SK-N-SH (cell line): ENCODE measurements around the gene TMEM267. TPM values are rescaled to one million over a fixed set of nuclear protein-coding genes. Genes with fewer than 3 reads are reported as not detected.

ENCODE experiments used
- CTCF ChIA-PET: fragments of 300-600, 350-600 bp; formaldehyde crosslinking; extraction: SDS; loops from one replicate; lab custom pipeline; 2021; lab: Yijun Ruan, JAX
- POLR2A ChIA-PET: fragments of 350-600 bp; sonication (Branson Sonifier 250); formaldehyde crosslinking; extraction: SDS; loops from one replicate; lab custom pipeline; 2020; ENCODE audit warnings: antibody characterized with exemption, inconsistent platforms; lab: Yijun Ruan, JAX
- DNase-seq: peaks from one replicate; pipeline ENCODE4 v3.0.0; 2012
- H2AFZ ChIP-seq: fragments of 200-600 bp; sonication (generic); 2 replicates; pipeline ENCODE4 v1.8.1; 2016; ENCODE audit warnings: antibody characterized with exemption, mild to moderate bottlenecking, low read depth
- H3F3A ChIP-seq: fragments of 200-600 bp; sonication (generic); replicated peaks from 2 replicates; pipeline ENCODE3; 2016; ENCODE audit warnings: antibody characterized with exemption, mild to moderate bottlenecking; ENCODE audit not compliant: insufficient read depth
- H3K27ac ChIP-seq, 2 experiments: fragments of 200-500 bp in 1 of 2; fragments of 200-600 bp in 1 of 2; sonication (Bioruptor generic) in 1 of 2; sonication (generic), shearing (Covaris generic) in 1 of 2; 2 replicates each; pipeline versions ENCODE4 v1.5.1 to v1.6.1; 2014 to 2016; ENCODE audit warnings: low read depth in 2 of 2, inconsistent platforms in 1 of 2, low read length in 1 of 2, mild to moderate bottlenecking in 1 of 2, mixed read lengths in 1 of 2
- H3K27me3 ChIP-seq: fragments of 200-600 bp; sonication (generic), shearing (Covaris generic); 2 replicates; pipeline ENCODE4 v1.6.1; 2016; ENCODE audit warnings: mixed run types; ENCODE audit not compliant: insufficient read depth
- H3K36me3 ChIP-seq, 2 experiments: fragments of 200-500 bp in 1 of 2; fragments of 200-600 bp in 1 of 2; sonication (Bioruptor generic) in 1 of 2; sonication (generic) in 1 of 2; replicated peaks in 1 of 2; 2 replicates each; pipeline versions ENCODE3 to v1.5.1; 2014 to 2016; ENCODE audit warnings: low read length in 1 of 2, mild to moderate bottlenecking in 1 of 2; ENCODE audit not compliant: insufficient read depth in 2 of 2, control insufficient read depth in 1 of 2
- H3K4me1 ChIP-seq, 2 experiments: fragments of 200-500 bp in 1 of 2; fragments of 200-600 bp in 1 of 2; sonication (Bioruptor generic) in 1 of 2; sonication (generic), shearing (Covaris generic) in 1 of 2; 2 replicates each; pipeline versions ENCODE4 v1.5.1 to v1.6.1; 2014 to 2016; ENCODE audit warnings: low read depth in 1 of 2, low read length in 1 of 2, mixed run types in 1 of 2; ENCODE audit not compliant: insufficient read depth in 2 of 2, control insufficient read depth in 1 of 2
- H3K4me2 ChIP-seq: fragments of 200-600 bp; sonication (generic), shearing (Covaris generic); 2 replicates; pipeline ENCODE4 v1.6.1; 2017; ENCODE audit warnings: mixed run types
- H3K4me3 ChIP-seq, 2 experiments: fragments of 200-500 bp in 1 of 2; fragments of 200-600 bp in 1 of 2; sonication (Bioruptor generic) in 1 of 2; sonication (generic), shearing (Covaris generic) in 1 of 2; 2 replicates each; pipeline versions ENCODE4 v1.5.1 to v1.8.1; 2014 to 2016; ENCODE audit warnings: low read depth in 2 of 2, inconsistent platforms in 1 of 2, low read length in 1 of 2, mild to moderate bottlenecking in 1 of 2, mixed read lengths in 1 of 2, moderate library complexity in 1 of 2
- H3K79me2 ChIP-seq: fragments of 200-600 bp; sonication (generic); 2 replicates; pipeline ENCODE4 v1.8.1; 2017; ENCODE audit warnings: mild to moderate bottlenecking; ENCODE audit not compliant: insufficient read depth
- H3K9ac ChIP-seq: fragments of 200-600 bp; sonication (generic); 2 replicates; pipeline ENCODE4 v1.6.1; 2017; ENCODE audit warnings: mixed run types
- H3K9me2 ChIP-seq: fragments of 200-600 bp; sonication (generic); 2 replicates; pipeline ENCODE4 v1.6.1; 2017; ENCODE audit warnings: mixed run types
- H3K9me3 ChIP-seq: fragments of 200-600 bp; sonication (generic); 2 replicates; pipeline ENCODE4 v1.6.1; 2017; ENCODE audit warnings: mixed run types, mild to moderate bottlenecking, moderate library complexity
- H4K20me1 ChIP-seq: fragments of 200-600 bp; sonication (generic); 2 replicates; pipeline ENCODE4 v1.6.1; 2017; ENCODE audit warnings: mild to moderate bottlenecking, mixed run types; ENCODE audit not compliant: insufficient read depth
- CHD2 ChIP-seq: fragments of 150-350 bp; IDR thresholded peaks from 2 replicates; pipeline ENCODE4 v1.6.1; 2018; ENCODE audit warnings: low read length; ENCODE audit not compliant: partially characterized antibody
- CTCF ChIP-seq: fragments of 200-600 bp; sonication (generic); IDR thresholded peaks from 2 replicates; pipeline ENCODE4 v1.6.1; 2017; ENCODE audit warnings: antibody characterized with exemption, mild to moderate bottlenecking, moderate library complexity
- ELF1 ChIP-seq: IDR thresholded peaks from 2 replicates; pipeline ENCODE4 v1.4.0; 2012
- EP300 ChIP-seq, 2 experiments: IDR thresholded peaks; 2 replicates each; pipeline versions ENCODE4 v1.4.0 to v1.6.1; 2012; ENCODE audit warnings: borderline replicate concordance in 1 of 2, low read depth in 1 of 2, low read length in 1 of 2
- EZH2phosphoT487 ChIP-seq: fragments of 200-600 bp; sonication (generic); IDR thresholded peaks from 2 replicates; pipeline ENCODE4 v1.6.1; 2017; ENCODE audit warnings: low read depth, mixed run types, mild to moderate bottlenecking, antibody characterized with exemption, moderate library complexity, borderline replicate concordance
- GATA2 ChIP-seq: sonication (generic); formaldehyde crosslinking; IDR thresholded peaks from 2 replicates; pipeline ENCODE4 v1.5.0; 2020; ENCODE audit warnings: mild to moderate bottlenecking, missing genetic modification reagents
- JUND ChIP-seq: IDR thresholded peaks from 2 replicates; pipeline ENCODE4 v1.4.0; 2012
- MAX ChIP-seq: IDR thresholded peaks from 2 replicates; pipeline ENCODE4 v1.4.0; 2012; ENCODE audit warnings: low read depth
- MEF2A ChIP-seq: IDR thresholded peaks from 2 replicates; pipeline ENCODE4 v1.4.0; 2012; ENCODE audit warnings: low read depth, borderline replicate concordance
- NFIC ChIP-seq: IDR thresholded peaks from 2 replicates; pipeline ENCODE4 v1.4.0; 2012; ENCODE audit warnings: borderline replicate concordance
- NRF1 ChIP-seq: IDR thresholded peaks from 2 replicates; pipeline ENCODE4 v1.6.1; 2012; ENCODE audit warnings: low read depth, mild to moderate bottlenecking, low read length
- PBX3 ChIP-seq: IDR thresholded peaks from 2 replicates; pipeline ENCODE4; 2012
- POLR2AphosphoS5 ChIP-seq: IDR thresholded peaks from 2 replicates; pipeline ENCODE4 v1.6.1; 2012; ENCODE audit warnings: low read depth, low read length
- RAD21 ChIP-seq: IDR thresholded peaks from 2 replicates; pipeline ENCODE4 v1.6.1; 2012; ENCODE audit warnings: mild to moderate bottlenecking, low read length
- RCOR1 ChIP-seq: fragments of 150-350 bp; IDR thresholded peaks from 2 replicates; pipeline ENCODE4 v1.6.1; 2017; ENCODE audit warnings: antibody characterized with exemption, low read length
- RFX5 ChIP-seq: IDR thresholded peaks from 2 replicates; pipeline ENCODE4 v1.6.1; 2012; ENCODE audit warnings: mild to moderate bottlenecking, improper control_type of control experiment, low read length
- RXRA ChIP-seq: IDR thresholded peaks from 2 replicates; pipeline ENCODE4 v1.4.0; 2012; ENCODE audit warnings: low read depth, mild to moderate bottlenecking, borderline replicate concordance
- SMC3 ChIP-seq: IDR thresholded peaks from 2 replicates; pipeline ENCODE4 v1.6.1; 2012; ENCODE audit warnings: low read depth, low read length, improper control_type of control experiment
- TAF1 ChIP-seq: IDR thresholded peaks from 2 replicates; pipeline ENCODE4 v1.6.1; 2012; ENCODE audit warnings: low read depth, mild to moderate bottlenecking, low read length, moderate library complexity, borderline replicate concordance
- TCF12 ChIP-seq: IDR thresholded peaks from 2 replicates; pipeline ENCODE4 v1.4.0; 2012
- TEAD4 ChIP-seq: IDR thresholded peaks from 2 replicates; pipeline ENCODE4 v1.4.0; 2012; ENCODE audit warnings: mild to moderate bottlenecking, borderline replicate concordance; ENCODE audit not compliant: insufficient read depth
- USF1 ChIP-seq: IDR thresholded peaks from 2 replicates; pipeline ENCODE4 v1.4.0; 2012; ENCODE audit warnings: low read depth, borderline replicate concordance
- WGBS: methylation state at CpG from one replicate; pipeline ENCODE4 v1.1.6; 2017; ENCODE audit warnings: low lambda C conversion rate; 5-methylcytosine and 5-hydroxymethylcytosine counted together
- polyA plus RNA-seq, 3 experiments: library from polyadenylated mRNA; depleted of rRNA; stranded (reverse); fragments of >200 nt; gene quantifications; 2 replicates each; pipeline ENCODE4 v1.2.3, GENCODE V29; 2012

Gene TMEM267
- polyA plus RNA-seq, 1 of the 3 experiments (the other 2 are of a cell fraction) = 5.7 TPM

GRCh38 chr5:43416803-43417394 lies 66.8 kb downstream of the TMEM267 start (continued):
- TF ChIP-seq JUND = no peak
- no peak for TF ChIP-seq CHD2
- TF ChIP-seq TAF1 = no peak
- no peak for TF ChIP-seq GATA2
- TF ChIP-seq EZH2phosphoT487 = no peak
- no peak for TF ChIP-seq MEF2A
- no peak for TF ChIP-seq NFIC
- TF ChIP-seq TEAD4 = no peak
- no peak for TF ChIP-seq RCOR1
- no peak for TF ChIP-seq MAX
- TF ChIP-seq POLR2AphosphoS5 = no peak
- no peak for TF ChIP-seq TCF12
- no peak for TF ChIP-seq USF1
- TF ChIP-seq RFX5 = no peak

- Histone ChIP-seq H3K9me2 (no peaks in the 10 kb centered on the region), H3K4me1 (no peaks in the 10 kb centered on the region), H3K4me3 (no peak overlapping the region), H3K9me3 (no peaks in the 10 kb centered on the region), H3K9ac (no peak overlapping the region), H3K4me2 (no peak overlapping the region), H4K20me1 (no peaks in the 10 kb centered on the region), H3K27me3 (0 out of 2 replicates have a peak, but pooled peaks cover 5% of the 10 kb centered on the region), H2AFZ (no peak overlapping the region), H3F3A (no peaks in the 10 kb centered on the region), H3K27ac (no peak overlapping the region), H3K79me2 (no peaks in the 10 kb centered on the region), H3K36me3 (no peaks in the 10 kb centered on the region)
- TF ChIP-seq RFX5 (no peak), RXRA (no peak), CHD2 (no peak), POLR2AphosphoS5 (no peak), TEAD4 (no peak), ELF1 (no peak), NRF1 (no peak), RAD21 (no peak), SMC3 (no peak), CTCF (no peak), EP300 (IDR thresholded peaks at IDR 0.05; ENCODE audit: borderline replicate concordance in 1 of 2, low read depth in 1 of 2, low read length in 1 of 2) (no peak), GATA2 (no peak), PBX3 (no peak)
- 41% methylated on average over 3 of the region's 3 CpGs for WGBS
- CTCF ChIA-PET = interaction anchor here (1.2 kb wide), 1 partner anchor 26 kb away, joined by 3 read pairs; no protein-coding TSS in a partner anchor
- DNase-seq = no peak
- POLR2A ChIA-PET = no interaction called here
Measured at GRCh38 chr5:43415935-43416802, 67.5 kb downstream of the TMEM267 start.
